GM10266 (cell line): Measurements from ENCODE around the gene ART1.
A peak's percentile ranks its signal among the peaks of the same experiment; 100 is the strongest.

Experiments
- DNase-seq: peaks from one replicate; pipeline ENCODE4 v3.0.0; 2012; ENCODE audit errors: extremely low spot score
- TF ChIP-seq, protein P1 (sequence below): IDR thresholded peaks from 2 replicates; pipeline ENCODE4 v1.5.1; 2012; ENCODE audit warnings: mild to moderate bottlenecking, low read depth; ENCODE audit not compliant: control insufficient read depth, insufficient read depth; ENCODE audit errors: missing control alignments

Gene ART1

DNA sequence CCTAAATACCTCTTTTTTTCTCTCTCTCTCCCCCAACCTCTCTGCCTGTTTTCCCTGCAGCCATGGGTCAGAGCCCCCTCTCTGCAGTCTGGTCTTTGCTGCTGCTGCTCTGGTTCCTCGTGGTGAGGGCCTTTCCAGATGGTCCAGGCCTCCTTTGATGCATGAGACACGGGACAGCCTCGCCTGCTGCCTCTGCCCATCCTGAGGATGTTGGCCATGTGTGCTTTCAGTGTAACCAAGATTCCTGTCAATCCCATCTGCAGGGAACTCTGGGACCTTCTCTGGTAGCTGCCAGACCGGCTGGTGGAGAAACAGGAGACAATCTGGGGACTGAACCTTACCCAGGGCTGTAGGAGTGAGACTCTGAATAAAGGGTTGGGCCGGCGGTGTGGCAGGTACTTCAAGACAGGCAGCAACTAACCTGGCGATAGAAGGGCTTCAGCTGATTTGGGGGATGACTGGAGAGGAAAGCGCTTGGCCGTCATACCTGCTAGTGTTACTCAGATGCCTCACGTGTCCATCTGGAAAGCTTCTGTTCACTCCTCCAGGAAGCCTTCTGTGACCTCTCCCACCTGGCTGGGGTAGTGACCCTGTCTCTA, 19.2 kb downstream of the ART1 start:
- no peak for DNase-seq
- TF ChIP-seq, protein P1, sequence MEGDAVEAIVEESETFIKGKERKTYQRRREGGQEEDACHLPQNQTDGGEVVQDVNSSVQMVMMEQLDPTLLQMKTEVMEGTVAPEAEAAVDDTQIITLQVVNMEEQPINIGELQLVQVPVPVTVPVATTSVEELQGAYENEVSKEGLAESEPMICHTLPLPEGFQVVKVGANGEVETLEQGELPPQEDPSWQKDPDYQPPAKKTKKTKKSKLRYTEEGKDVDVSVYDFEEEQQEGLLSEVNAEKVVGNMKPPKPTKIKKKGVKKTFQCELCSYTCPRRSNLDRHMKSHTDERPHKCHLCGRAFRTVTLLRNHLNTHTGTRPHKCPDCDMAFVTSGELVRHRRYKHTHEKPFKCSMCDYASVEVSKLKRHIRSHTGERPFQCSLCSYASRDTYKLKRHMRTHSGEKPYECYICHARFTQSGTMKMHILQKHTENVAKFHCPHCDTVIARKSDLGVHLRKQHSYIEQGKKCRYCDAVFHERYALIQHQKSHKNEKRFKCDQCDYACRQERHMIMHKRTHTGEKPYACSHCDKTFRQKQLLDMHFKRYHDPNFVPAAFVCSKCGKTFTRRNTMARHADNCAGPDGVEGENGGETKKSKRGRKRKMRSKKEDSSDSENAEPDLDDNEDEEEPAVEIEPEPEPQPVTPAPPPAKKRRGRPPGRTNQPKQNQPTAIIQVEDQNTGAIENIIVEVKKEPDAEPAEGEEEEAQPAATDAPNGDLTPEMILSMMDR = no peak

DNA sequence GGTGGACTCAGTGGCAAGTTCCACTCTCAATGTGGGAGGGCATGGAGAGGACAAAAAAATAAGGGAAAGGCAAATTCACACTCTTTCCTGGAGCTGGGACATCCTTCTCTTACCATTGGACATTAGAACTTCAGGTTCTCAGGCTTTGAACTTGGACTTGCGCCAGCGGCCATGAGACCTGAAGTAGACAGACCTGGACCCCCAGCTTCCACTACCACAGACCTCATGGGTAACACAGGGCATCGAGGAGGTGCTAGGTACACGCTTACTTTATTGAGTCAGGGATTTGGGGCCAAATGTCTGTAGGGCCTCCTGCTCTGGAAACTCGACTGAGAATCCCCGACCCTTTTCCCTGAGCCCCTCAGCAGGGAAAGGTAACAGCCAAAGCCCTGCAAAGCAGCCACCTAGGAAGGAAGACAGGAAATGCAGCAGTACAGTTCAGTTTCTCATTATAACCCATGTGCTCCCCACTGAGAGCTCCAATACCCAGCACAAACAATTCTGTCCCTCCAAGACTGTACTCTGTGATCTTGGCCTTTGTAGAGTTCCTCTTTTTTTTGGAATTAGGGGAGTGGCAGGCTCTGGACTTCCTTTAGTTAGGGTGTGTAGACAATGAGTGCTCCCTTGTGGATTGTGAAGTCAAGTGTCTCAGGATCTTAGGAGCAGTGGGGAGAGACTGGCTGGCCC, 20.6 kb downstream of the ART1 start:
- DNase-seq = peak; percentile 14
- TF ChIP-seq, protein P1 = no peak

DNA sequence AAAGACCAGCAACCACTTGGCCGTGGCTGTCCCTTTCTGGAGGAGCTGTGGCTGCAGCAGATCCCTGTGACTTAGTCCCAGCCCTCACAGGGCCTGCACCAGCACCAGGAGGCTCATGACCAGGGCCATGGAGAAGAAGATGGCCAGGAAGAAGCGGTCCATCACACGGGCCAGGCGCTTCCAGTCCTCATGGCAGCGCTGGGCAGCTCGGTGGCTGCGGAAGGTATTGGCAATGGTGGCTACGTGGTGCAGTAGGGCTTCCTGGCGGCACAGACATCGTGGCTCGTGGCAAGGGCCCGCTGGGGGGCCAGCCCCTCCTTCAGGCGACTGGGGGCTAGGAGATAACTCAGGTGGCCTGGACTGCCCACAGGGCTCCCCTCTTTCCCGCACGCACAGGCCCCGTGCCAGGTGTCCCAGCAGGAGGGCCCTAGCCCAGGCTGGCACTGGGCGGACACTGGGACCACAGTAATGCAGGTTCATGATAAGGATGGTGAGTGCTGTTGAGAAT, 21.1 kb downstream of the ART1 start:
- TF ChIP-seq, protein P1 = no peak
- no peak for DNase-seq

DNA sequence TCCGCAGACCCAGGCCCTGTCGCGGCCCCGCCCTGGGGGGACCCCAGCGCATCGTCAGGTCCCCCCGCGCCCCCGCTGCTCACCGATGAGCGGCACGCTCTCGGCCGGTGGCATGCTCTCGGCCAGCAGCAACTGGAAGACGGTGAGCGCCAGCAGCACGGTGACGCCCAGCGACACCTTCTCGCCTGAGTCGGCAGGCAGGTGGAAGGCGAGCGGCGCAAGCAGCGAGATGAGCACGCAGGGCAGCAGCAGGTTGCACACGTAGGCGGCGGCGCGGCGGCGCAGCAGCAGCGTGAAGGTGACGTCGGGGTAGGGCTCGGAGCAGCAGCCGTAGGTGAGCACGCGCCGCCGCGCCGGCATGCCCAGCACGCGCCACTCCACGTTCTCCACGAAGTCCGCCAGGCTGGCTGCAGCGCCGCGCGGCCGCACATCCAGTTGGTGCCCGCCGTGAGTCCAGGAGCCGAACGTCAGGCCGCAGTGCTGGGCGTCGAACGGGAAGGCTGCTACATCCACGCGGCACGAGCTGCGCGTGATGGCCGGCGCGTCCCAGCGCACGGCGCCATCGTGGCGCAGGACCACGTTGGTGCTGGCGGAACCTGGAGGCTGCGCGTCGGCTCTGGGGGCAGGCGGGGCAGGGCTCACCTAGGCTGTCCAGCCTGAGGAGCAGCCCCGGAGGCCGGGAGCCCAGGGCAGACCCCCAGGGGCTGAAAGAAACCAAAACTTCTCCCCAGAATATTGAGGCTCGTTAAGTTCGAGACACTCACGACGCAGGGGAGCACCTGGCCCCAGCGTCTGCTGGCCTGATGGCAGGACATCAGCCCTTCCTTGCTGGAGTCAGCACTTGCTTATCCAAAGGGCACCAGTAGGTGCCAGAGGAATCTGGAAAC, 22.5 kb downstream of the ART1 start:
- no peak for DNase-seq
- TF ChIP-seq, protein P1 = no peak

DNA sequence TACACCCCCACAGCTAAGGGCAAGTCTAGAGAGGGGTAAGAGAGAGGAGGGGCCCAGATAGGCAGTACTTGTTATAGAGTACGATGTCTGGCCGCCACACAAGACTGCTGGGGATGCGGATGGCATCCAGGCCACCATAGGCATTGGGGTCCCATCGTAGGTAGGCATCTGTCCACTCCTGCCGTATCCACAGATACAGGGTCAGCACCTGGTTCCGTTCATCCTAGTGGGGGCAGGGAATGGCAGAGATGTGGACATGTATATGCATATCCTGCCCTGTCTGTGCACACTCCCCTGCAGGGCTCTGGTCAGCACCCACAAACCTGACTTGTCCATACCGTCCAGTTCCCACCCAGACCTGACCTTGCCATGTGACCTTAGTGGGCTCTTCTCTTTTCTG, 24.2 kb downstream of the ART1 start:
- DNase-seq = no peak

DNA sequence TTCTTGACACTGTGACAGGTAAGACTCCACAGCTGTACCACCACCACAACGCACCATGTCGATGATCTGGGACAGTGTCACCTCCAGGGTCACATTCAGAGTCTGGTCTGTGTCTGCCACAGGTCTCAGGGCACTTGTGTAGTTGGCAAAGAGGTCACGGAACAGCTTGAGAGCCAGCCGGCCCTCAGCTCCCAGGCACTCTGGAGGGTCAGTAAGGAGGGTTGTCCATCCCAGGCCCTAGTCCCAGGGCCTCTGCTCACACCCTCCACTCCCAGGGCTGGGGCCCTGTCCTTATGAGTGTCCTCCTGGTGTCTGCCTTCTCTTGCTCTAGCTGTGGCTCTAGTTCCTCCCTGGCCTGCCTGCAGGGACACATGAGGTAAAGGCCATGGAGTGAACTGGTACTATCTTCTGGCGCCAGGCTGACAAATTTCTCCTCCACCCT, 24.8 kb downstream of the ART1 start:
- no peak for DNase-seq
- TF ChIP-seq, protein P1 = no peak

More for the DNA sequence above, 24.2 kb downstream of the ART1 start:
- TF ChIP-seq, protein P1 = no peak
